Posterior cingulate gyrus (tissue), 11 donors: ENCODE results near the gene FAM149A.

Source experiments
- DNase-seq, 10 donors: peaks; one replicate each; pipeline versions ENCODE4 v3.0.0 to v3.0.0-alpha.2; 2020 to 2021; ENCODE audit warnings: mixed read lengths in 3 of 10
- intact Hi-C: fragments of 100-400 bp; cut with DNase I; formaldehyde crosslinking; loops from one replicate; pipeline ENCODE4 v1.15.1; 2023

The FAM149A gene

GRCh38 chr4:186104114-186104889 lies at the start of gene FAM149A:
Gene FAM149A (plus strand): TSS chr4:186104704.
- intact Hi-C loops = no loop called here
- peak in 3 of 10 donors; percentile 26 to 80 (median 74) for DNase-seq

- no peak for DNase-seq
- intact Hi-C loops = no loop called here
Observed at GRCh38 chr4:186058253-186058979, 46.1 kb upstream of the FAM149A start.

GRCh38 chr4:186058980-186059316 lies 45.6 kb upstream of the FAM149A start:
- intact Hi-C loops = no loop called here
- no peak for DNase-seq

GRCh38 chr4:186061921-186062320 lies 42.6 kb upstream of the FAM149A start:
- no peak for DNase-seq
- intact Hi-C loops = no loop called here

- intact Hi-C loops = loop anchor here (2.0 kb wide), 1 partner anchor 69 kb away; no protein-coding TSS in a partner anchor
- DNase-seq = peak in 6 of 10 donors; percentile 26 to 90 (median 57)
Observed at GRCh38 chr4:186067757-186068385, 36.6 kb upstream of the FAM149A start.

GRCh38 chr4:186068581-186069348 lies 35.7 kb upstream of the FAM149A start, which contains the start of gene TLR3:
Gene TLR3 (plus strand): TSS chr4:186069156. CDS start chr4:186076620, 7,464 bp downstream.
- intact Hi-C loops = loop anchor here (2.0 kb wide), 1 partner anchor 68 kb away; no protein-coding TSS in a partner anchor
- no peak for DNase-seq

- DNase-seq = no peak
- intact Hi-C loops = loop anchor here (2.0 kb wide), 1 partner anchor 67 kb away; no protein-coding TSS in a partner anchor
Observed at GRCh38 chr4:186069729-186070128, 34.8 kb upstream of the FAM149A start.

GRCh38 chr4:186072516-186072915 lies 32.0 kb upstream of the FAM149A start:
- no peak for DNase-seq
- intact Hi-C loops = no loop called here

GRCh38 chr4:186074189-186074588 lies 30.3 kb upstream of the FAM149A start:
- intact Hi-C loops = no loop called here
- DNase-seq = peak in 1 of 10 donors; percentile 22

GRCh38 chr4:186078981-186079638 lies 25.4 kb upstream of the FAM149A start:
- intact Hi-C loops = no loop called here
- no peak for DNase-seq

GRCh38 chr4:186079694-186080093 lies 24.8 kb upstream of the FAM149A start:
- no peak for DNase-seq
- intact Hi-C loops = no loop called here

- no peak for DNase-seq
- intact Hi-C loops = no loop called here
Observed at GRCh38 chr4:186081202-186081807, 23.2 kb upstream of the FAM149A start.

- intact Hi-C loops = no loop called here
- no peak for DNase-seq
Observed at GRCh38 chr4:186082221-186082620, 22.3 kb upstream of the FAM149A start.

- no peak for DNase-seq
- intact Hi-C loops = no loop called here
Observed at GRCh38 chr4:186088523-186088922, 16.0 kb upstream of the FAM149A start.

GRCh38 chr4:186092296-186092695 lies 12.2 kb upstream of the FAM149A start:
- intact Hi-C loops = no loop called here
- no peak for DNase-seq

- intact Hi-C loops = no loop called here
Observed at GRCh38 chr4:186095406-186095805, 9.1 kb upstream of the FAM149A start.

GRCh38 chr4:186096681-186097165 lies 7.8 kb upstream of the FAM149A start:
- intact Hi-C loops = no loop called here
- no peak for DNase-seq

More at GRCh38 chr4:186095406-186095805, 9.1 kb upstream of the FAM149A start:
- no peak for DNase-seq

- DNase-seq = no peak
- intact Hi-C loops = no loop called here
Observed at GRCh38 chr4:186097386-186097785, 7.1 kb upstream of the FAM149A start.

- no peak for DNase-seq
- intact Hi-C loops = no loop called here
Observed at GRCh38 chr4:186102931-186103330, 1.6 kb upstream of the FAM149A start.
